ENCODE data around the gene TCFL5.

The TCFL5 gene

GRCh38 chr20:62832212-62832922 is 29.3 kb downstream of the TCFL5 start:
- no peak for DNase-seq

GRCh38 chr20:62831854-62832211 is 29.8 kb downstream of the TCFL5 start:
- DNase-seq: no peak

- no peak for DNase-seq
These were observed 30.2 kb downstream of the TCFL5 start for GRCh38 chr20:62831361-62831788.

- no peak for DNase-seq
These were observed 30.8 kb downstream of the TCFL5 start for GRCh38 chr20:62830821-62831220.

- no peak for DNase-seq
These were observed 31.4 kb downstream of the TCFL5 start for GRCh38 chr20:62830251-62830650.

- DNase-seq: no peak
These were observed 32.1 kb downstream of the TCFL5 start for GRCh38 chr20:62829231-62830230.

GRCh38 chr20:62828511-62829230 is 33.0 kb downstream of the TCFL5 start:
- no peak for DNase-seq

GRCh38 chr20:62828051-62828450 is 33.6 kb downstream of the TCFL5 start:
- no peak for DNase-seq

GRCh38 chr20:62827311-62828038 is 34.1 kb downstream of the TCFL5 start:
- DNase-seq: no peak

GRCh38 chr20:62826646-62827310 is 34.8 kb downstream of the TCFL5 start:
- DNase-seq: no peak

- no peak for DNase-seq
These were observed 35.5 kb downstream of the TCFL5 start for GRCh38 chr20:62825986-62826645.

GRCh38 chr20:62825333-62825985 is 36.2 kb downstream of the TCFL5 start:
- no peak for DNase-seq

GRCh38 chr20:62824476-62825332 is 36.9 kb downstream of the TCFL5 start:
- DNase-seq: peak; percentile 58

GRCh38 chr20:62823688-62824475 is 37.7 kb downstream of the TCFL5 start:
- DNase-seq: no peak

- DNase-seq: no peak
These were observed 38.6 kb downstream of the TCFL5 start for GRCh38 chr20:62822788-62823651.

- no peak for DNase-seq
These were observed 39.3 kb downstream of the TCFL5 start for GRCh38 chr20:62822239-62822787.

- no peak for DNase-seq
These were observed 39.9 kb downstream of the TCFL5 start for GRCh38 chr20:62821726-62822210.

Data from central memory CD4-positive, alpha-beta T cell (primary cell).